ENCODE measurements around the gene ZDHHC17.

- TF ChIP-seq CTCF (conservative IDR thresholded peaks at IDR 0.05; ENCODE audit: low read depth, low read length) = no peak
- no peak for TF ChIP-seq EZH2 (IDR thresholded peaks at IDR 0.05; ENCODE audit: low read length, unreplicated experiment)
Observed at GRCh38 chr12:76765598-76765997, 1.7 kb downstream of the ZDHHC17 start.

Measured in PC-3 (cell line).